GM12801 (cell line): ENCODE results near the gene COPS8.

Experiments
- CTCF ChIP-seq: IDR thresholded peaks from one replicate; pipeline ENCODE4 v1.5.1; 2011; ENCODE audit warnings: control low read depth; ENCODE audit not compliant: insufficient read length; ENCODE audit errors: extremely low read depth

The COPS8 gene

GRCh38 chr2:237085248-237086221, at the start of gene COPS8:
Gene COPS8 (plus strand): TSS chr2:237085889. CDS start chr2:237085965, 76 bp downstream.
- no peak for TF ChIP-seq CTCF

- TF ChIP-seq CTCF = no peak
These were observed 46.2 kb upstream of the COPS8 start for GRCh38 chr2:237039301-237040031.

GRCh38 chr2:237041231-237041630, 44.5 kb upstream of the COPS8 start:
- TF ChIP-seq CTCF = no peak

GRCh38 chr2:237042101-237042500, 43.6 kb upstream of the COPS8 start:
- no peak for TF ChIP-seq CTCF

GRCh38 chr2:237043866-237044265, 41.8 kb upstream of the COPS8 start:
- no peak for TF ChIP-seq CTCF

- TF ChIP-seq CTCF = no peak
These were observed 41.4 kb upstream of the COPS8 start for GRCh38 chr2:237044281-237044680.

- no peak for TF ChIP-seq CTCF
These were observed 40.2 kb upstream of the COPS8 start for GRCh38 chr2:237045449-237045848.
